Muscle layer of colon (tissue), 2 donors: ENCODE results near the gene LRRC7.

Source experiments
- H3K27ac ChIP-seq: one replicate; pipeline ENCODE4 v1.7.0; 2013; ENCODE audit warnings: low read depth, mild to moderate bottlenecking, low read length, moderate library complexity
- H3K27me3 ChIP-seq, 2 donors: one replicate each; pipeline ENCODE4 v1.7.0; 2013; ENCODE audit warnings: low read length in 2 of 2, mild to moderate bottlenecking in 2 of 2; ENCODE audit not compliant: insufficient read depth in 2 of 2, control insufficient read depth in 1 of 2
- H3K36me3 ChIP-seq: one replicate; pipeline ENCODE4 v1.7.0; 2013; ENCODE audit warnings: mild to moderate bottlenecking, low read length; ENCODE audit not compliant: insufficient read depth
- H3K4me1 ChIP-seq: one replicate; pipeline ENCODE4 v1.7.0; 2013; ENCODE audit warnings: mild to moderate bottlenecking, low read length; ENCODE audit not compliant: insufficient read depth
- H3K4me3 ChIP-seq, 2 donors: one replicate each; pipeline ENCODE4 v1.7.0; 2013; ENCODE audit warnings: low read length in 2 of 2, low read depth in 1 of 2, mild to moderate bottlenecking in 1 of 2, moderate library complexity in 1 of 2
- H3K9ac ChIP-seq: one replicate; pipeline ENCODE4 v1.7.0; 2013; ENCODE audit warnings: low read length
- H3K9me3 ChIP-seq: one replicate; pipeline ENCODE4 v1.7.0; 2013; ENCODE audit warnings: mild to moderate bottlenecking, low read length
- donor health status: abdominal sarcoma.
- donor health status: Adenocarcinoma of cecum.

LRRC7 gene

DNA sequence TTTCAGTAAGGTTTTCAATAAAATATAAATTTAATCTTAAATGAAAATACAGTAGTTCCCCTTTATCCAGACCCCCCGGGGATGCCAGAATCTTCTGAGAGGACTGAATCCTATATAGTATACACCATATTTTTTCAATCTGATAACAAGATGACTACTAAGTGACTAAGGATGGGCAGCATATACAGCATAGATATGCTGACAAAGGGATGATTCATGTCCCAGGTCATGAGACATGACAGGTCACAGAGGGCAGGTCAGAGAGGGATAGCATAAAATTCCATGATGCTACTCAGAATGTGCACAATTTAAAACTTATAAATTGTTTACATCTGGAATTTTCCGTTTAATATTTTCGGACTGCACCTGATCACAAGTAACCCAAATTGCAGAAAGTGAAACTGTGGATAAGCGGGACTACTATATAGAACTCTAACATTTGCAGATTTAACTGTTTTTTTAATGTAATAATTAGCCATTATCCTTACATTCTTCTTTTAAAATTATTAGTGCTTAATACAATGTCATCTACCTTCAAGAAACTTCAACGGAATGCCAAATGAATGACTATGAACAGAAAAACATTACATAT lies 588.9 kb downstream of the LRRC7 start:
- Histone ChIP-seq H3K4me3 (no peak overlapping the region), H3K27ac (no peak overlapping the region), H3K36me3 (no peaks in the 10 kb centered on the region)

DNA sequence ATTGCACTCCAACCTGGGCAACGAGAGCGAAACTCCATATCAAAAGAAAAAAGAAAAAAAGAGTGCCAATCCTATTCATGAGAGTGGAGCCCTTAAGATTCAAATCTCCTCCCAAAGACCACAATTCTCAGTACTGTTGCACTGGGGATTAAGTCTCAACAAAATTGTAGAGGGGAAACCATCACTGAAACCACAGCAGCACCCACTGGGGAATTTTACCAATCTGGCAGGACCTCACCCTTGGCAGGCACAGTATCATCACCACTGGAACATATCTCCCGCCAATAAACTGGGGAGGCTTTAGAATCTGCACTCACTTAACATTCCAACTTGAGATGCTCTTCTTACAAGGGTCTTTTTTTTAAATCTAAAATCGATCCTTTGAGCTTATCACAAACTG lies 596.6 kb downstream of the LRRC7 start:
- Histone ChIP-seq H3K4me3 (no peak overlapping the region), H3K36me3 (peaks cover 4% of the 10 kb centered on the region), H3K27ac (no peak overlapping the region), H3K9me3 (no peaks in the 10 kb centered on the region), H3K27me3 (no peaks in the 10 kb centered on the region), H3K4me1 (no peaks in the 10 kb centered on the region), H3K9ac (no peak overlapping the region)

More for the DNA sequence above, 588.9 kb downstream of the LRRC7 start:
- H3K9me3 ChIP-seq, result no peaks in the 10 kb centered on the region
- no peaks in the 10 kb centered on the region for H3K4me1 ChIP-seq
- H3K27me3 ChIP-seq, result no peaks in the 10 kb centered on the region
- H3K9ac ChIP-seq, result no peak overlapping the region

DNA sequence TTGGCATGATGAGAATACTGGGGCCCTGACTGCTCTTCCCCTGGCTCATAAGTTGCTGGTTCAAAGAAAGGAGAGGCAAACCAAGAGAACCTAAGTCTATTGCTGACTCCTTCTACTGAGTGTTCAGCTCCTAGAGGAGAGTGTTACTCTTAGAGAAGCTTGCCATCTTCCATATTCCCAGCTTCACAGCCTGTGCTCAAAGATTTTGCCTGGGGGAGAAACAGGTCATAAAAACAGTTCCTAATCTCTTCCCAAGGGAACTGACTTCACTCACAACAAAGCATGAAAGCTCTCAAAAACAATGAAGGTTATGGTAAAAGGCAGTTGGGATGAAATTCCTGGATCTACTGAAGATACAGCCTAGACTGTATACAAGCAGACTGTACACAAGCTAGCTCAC lies 600.6 kb downstream of the LRRC7 start:
- Histone ChIP-seq H3K9ac (no peak overlapping the region), H3K36me3 (peaks cover 5% of the 10 kb centered on the region), H3K4me1 (no peaks in the 10 kb centered on the region), H3K27ac (no peak overlapping the region), H3K4me3 (no peak overlapping the region), H3K9me3 (no peaks in the 10 kb centered on the region), H3K27me3 (no peaks in the 10 kb centered on the region)

DNA sequence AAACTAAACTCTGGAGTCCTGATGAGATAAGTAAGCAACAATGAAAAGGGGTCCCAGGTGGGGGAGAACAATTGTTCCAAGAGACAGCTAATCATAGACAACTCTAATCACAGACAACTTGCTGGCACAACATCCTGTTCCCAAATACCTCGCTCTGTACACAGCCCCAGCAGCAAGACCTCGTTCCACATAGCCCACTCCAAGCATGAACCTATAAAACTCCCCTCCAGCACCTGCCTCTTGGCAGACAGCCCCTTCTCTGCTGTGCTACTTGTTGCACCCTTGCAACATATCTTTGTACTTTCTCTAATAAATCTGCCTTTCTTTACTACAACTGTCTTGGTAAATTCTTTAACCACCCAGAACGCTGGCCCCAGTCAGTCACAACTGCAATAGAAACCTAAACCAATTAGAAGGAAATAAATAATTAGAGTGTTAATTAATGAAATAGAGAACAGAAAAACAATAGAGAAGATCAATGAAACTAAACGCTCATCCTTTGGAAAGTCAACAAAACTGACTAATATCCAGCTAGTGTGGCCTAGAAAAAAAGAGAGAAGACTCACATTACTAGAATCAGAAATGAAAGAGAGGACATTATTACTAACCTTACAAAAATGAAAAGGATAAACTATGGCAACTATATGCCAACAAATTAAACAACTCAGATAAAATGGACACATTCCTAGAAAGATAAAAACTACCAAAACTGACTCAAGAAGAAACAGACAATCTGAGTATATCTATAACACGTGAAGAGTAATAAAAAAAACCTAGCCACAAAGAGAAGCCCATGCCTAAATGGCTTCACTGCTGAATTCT lies 601.5 kb downstream of the LRRC7 start:
- H3K36me3 ChIP-seq, result peaks cover 5% of the 10 kb centered on the region
- no peaks in the 10 kb centered on the region for H3K9me3 ChIP-seq
- no peak overlapping the region for H3K27ac ChIP-seq
- H3K9ac ChIP-seq, result no peak overlapping the region
- no peaks in the 10 kb centered on the region for H3K27me3 ChIP-seq
- no peaks in the 10 kb centered on the region for H3K4me1 ChIP-seq
- H3K4me3 ChIP-seq, result no peak overlapping the region

DNA sequence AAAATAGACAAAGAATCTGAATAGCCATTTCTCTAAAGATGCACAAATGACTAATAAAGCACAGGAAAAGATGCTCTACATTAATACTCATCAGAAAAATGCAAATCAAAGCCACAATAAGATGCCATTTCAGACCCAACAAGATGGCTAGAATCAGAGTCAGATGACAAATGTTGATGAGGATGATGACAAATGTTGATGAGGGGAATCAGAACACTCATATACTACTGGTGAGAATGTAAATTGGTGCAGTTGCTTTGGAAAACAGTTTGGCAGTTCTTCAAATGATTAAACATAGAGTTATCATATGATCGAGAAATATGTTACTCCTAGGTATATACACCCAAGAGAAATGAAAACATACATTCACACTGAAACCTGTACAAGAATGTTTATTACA lies 603.8 kb downstream of the LRRC7 start:
- Histone ChIP-seq H3K36me3 (peaks cover 5% of the 10 kb centered on the region), H3K27me3 (no peaks in the 10 kb centered on the region), H3K9me3 (no peaks in the 10 kb centered on the region), H3K27ac (no peak overlapping the region), H3K9ac (no peak overlapping the region), H3K4me1 (no peaks in the 10 kb centered on the region), H3K4me3 (no peak overlapping the region)
